GM18907 (cell line): ENCODE data around the gene EYA3.

Experiments used
- ATAC-seq: cut with Tn5 transposase; IDR thresholded peaks from one replicate; pipeline ENCODE4 v1.9.1; 2021; ENCODE audit warnings: mild to moderate bottlenecking, moderate library complexity; ENCODE audit not compliant: unreplicated experiment

EYA3 gene

DNA sequence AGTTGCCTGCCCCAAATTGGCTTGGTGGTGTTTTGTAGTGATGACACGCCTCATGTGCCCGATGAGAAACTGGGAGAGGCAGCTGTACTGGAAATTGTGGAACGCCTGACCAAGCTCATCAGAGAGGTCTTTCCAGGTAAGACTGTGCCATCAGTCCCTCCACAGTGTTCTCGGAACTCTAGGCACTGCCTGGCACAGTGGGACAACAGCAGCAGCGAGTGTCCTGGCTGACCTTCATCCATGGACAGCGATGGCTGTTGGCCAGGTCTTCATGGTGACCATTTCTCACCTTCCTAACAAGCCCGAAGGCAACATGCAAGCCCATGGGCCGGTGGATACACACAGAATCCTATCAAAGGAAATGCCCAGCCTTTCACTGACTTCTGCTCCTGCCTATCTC, 139.4 kb downstream of the EYA3 start:
- no peak for ATAC-seq

DNA sequence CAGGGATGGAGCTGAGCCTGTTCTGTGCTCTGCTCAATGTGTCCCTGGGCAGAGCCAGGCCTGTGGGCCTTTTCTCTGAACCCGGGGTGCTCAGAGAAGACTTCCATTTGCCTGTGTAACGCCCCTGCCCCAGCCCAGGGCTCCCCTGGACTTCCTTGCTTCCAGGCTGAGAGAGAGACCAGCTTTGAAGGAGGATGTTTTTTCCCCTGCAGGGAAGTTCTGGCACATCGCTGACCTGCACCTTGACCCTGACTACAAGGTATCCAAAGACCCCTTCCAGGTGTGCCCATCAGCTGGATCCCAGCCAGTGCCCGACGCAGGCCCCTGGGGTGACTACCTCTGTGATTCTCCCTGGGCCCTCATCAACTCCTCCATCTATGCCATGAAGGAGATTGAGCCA, 143.4 kb downstream of the EYA3 start:
- ATAC-seq = no peak

GRCh38 chr1:27941671-27942540, 146.5 kb downstream of the EYA3 start:
- ATAC-seq = no peak

- no peak for ATAC-seq
Observed at GRCh38 chr1:27940870-27941560, 147.4 kb downstream of the EYA3 start.

DNA sequence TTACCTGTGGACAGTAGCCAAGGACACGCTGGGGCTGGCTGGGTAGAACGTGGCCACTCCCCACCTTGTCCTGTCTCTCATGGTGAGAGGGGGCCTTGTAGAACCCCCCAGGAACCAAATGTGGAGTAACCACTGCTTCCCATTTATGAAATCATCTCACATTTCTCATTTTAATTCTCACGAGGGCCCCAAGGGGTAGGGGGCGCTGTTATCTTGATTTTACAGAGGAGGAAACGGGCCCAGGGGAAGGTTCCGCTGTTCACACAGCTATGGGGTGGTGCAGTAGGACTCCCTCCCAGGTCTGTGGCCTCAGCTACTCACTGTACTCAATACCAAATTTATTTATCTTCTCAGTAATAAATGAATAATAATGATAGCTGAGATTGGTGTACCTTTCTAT, 148.1 kb downstream of the EYA3 start:
- no peak for ATAC-seq

- no peak for ATAC-seq
Observed at GRCh38 chr1:27938488-27938887, 149.9 kb downstream of the EYA3 start.

DNA sequence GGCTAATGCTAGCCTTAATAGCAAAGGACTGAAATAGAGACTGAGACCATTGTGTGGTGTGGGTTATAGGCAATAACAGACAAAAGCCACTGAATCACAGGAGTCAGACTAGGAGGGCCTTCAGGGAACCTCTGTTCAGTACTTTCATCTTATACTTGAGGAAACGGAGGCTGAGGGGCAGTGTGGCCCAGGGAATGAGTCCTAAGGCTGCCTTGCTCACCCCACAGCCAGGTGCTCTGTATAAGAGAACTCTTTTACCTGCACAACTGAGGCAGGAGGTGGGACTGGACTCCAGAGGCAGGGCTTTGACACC, 150.9 kb downstream of the EYA3 start:
- ATAC-seq = no peak

DNA sequence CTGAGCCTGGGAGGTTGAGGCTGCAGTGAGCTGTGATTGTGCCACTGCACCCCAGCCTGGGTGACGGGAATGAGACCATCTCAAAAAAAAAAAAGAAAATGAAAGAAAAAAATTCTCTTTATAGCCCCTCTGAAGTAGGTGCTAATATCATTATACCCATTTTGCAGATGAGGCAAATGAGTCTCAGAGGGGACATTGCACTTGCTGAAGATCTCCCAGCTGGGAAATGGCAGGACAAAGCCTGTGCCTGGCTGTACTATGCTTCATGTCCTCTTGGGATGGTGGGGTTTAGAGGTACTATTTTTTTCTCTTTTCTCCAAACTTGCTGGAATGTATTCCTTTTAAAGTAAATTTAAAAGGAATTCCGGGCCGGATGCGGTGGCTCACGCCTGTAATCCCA, 152.0 kb downstream of the EYA3 start:
- ATAC-seq = no peak

DNA sequence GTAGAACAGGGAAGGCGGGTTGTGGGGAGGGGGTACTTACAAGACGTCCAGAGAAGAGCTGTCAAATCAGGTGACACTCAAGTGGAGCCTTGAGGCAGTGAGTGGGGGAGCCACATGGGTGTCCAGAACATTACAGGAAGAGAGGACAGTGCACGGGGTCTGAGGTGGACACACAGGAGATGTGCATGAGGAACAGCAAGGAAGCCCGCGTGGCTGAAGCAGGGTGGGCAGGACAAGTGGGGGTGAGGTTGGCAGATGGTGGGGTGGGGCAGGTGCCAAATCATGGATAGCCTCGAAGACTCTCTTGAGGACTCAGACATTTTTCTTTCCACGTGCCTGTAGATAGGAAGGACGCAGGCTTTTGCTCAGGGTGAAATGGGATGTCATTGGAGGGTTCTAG, 152.7 kb downstream of the EYA3 start:
- ATAC-seq = no peak

DNA sequence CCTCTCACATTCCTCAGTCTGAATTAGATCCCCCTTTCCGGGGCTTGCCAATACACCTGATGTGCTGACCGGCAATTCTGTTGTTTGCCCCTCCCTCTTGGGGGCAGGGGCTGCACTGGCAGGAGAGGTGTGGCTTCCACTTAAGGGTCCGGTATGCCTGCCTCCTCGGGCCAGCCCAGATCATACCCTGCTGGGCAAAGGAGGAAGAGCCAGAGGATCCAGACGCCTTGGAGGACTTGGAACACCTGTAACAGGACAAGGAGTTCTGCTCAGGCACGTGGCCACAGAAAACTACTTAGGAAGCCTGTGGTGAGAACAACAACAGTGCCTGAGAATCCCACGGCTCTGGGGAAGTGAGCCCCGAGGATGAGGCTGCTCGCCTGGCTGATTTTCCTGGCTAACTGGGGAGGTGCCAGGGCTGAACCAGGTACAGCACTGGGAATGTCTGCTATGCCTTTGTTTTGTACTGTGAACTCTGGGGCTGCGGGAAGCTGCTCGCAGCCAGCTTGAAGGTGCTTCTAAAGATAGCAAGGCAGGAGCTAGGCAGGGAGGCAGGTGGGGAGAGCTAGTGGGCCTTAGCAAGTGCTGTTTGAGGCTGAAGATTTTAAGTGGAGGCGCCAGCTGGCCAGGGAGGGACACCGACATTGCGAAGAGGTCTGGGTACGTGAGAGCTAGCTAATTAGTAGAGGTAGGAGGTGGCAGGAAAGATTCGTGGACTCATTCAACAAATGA, 153.4 kb downstream of the EYA3 start, which contains the start of gene SMPDL3B:
Gene SMPDL3B, plus strand, starts transcription at position 183 of the 732 bp plus-strand sequence. Its CDS starts 184 bp downstream, at position 367.
- ATAC-seq = no peak

GRCh38 chr1:27931759-27932158, 156.7 kb downstream of the EYA3 start:
- ATAC-seq = no peak

GRCh38 chr1:27931184-27931583, 157.2 kb downstream of the EYA3 start:
- no peak for ATAC-seq

DNA sequence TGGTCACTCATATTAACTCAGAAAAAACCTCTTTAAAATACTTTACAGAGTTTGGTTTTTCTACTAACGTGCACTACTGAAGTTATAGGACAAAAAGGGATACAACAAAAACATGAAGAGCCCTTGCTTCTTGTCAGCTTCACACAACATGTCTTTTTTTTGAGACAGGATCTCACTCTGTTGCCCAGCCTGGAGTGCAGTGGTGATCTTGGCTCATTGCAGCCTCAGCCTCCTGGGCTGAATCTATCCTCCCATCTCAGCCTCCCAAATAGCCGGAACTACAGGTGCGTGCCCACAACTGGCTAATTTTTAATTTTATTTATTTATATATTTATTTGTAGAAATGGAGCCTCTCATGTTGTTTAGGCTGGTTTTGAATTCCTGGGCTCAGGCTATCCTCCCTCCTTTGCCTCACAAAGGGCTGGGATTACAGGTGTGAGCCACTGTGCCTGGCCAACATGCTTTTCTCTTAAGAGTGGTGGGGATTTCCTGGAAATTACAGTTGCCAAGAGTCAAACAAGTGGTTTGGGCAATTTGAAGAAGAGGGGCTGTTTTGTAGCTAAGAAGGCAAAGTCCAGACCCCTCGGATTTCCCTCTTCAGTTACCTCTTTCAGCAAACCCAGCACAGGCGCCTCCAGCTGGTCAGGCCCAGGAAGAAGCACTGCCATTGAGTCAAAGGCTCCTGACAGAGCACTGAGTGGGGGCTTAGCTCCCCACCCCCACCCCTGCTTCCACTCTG, 160.0 kb downstream of the EYA3 start:
- no peak for ATAC-seq

DNA sequence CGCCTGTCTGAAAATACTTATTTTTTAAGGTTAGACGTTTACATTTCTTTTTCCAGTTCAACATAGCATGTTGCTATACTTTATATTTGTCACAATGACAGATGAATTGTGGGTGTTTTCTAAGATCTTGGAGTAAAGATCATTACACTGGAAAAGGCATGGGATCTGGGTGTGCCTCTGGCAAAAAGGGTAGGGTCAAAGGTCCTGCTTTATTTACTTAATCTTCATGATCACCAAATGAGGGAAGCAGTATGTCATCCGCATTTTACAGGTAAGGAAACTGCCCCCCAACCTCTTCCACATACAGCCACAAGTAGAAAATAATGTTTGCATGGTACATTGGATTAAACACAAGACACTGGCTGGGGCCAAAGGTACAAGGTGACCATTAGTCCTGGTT, 166.1 kb downstream of the EYA3 start:
- no peak for ATAC-seq
